WTC11 (cell line): ENCODE data around the gene CFH. TPM values are rescaled to one million over a fixed set of nuclear protein-coding genes. Genes with fewer than 3 reads are reported as not detected.

Experiments used
- ATAC-seq: fragments of 200-7000 bp; cut with Tn5 transposase; 2 replicates; pipeline ENCODE4 v1.10.0; 2021; ENCODE audit warnings: mild to moderate bottlenecking, moderate library complexity
- CTCF ChIA-PET: fragments of 300-600 bp; sonication (Branson Sonifier 250); formaldehyde crosslinking; loops from one replicate; lab custom pipeline; 2021; ENCODE audit warnings: antibody characterized with exemption; lab: Charles Lee
- POLR2A ChIA-PET: fragments of 350-600 bp; sonication (Branson Sonifier 250); formaldehyde crosslinking; loops from one replicate; lab custom pipeline; 2021; ENCODE audit warnings: antibody characterized with exemption; lab: Charles Lee
- DNase-seq: peaks from one replicate; pipeline ENCODE4 v3.0.0; 2021; ENCODE audit warnings: low spot score
- H3K27ac Mint-ChIP-seq: 2 replicates; pipeline ENCODE4 v1.8.0; 2021; ENCODE audit warnings: mixed read lengths
- H3K27me3 Mint-ChIP-seq: 2 replicates; pipeline ENCODE4 v1.8.0; 2021; ENCODE audit warnings: low read depth, mild to moderate bottlenecking, moderate library complexity, mixed read lengths
- H3K36me3 Mint-ChIP-seq: 2 replicates; pipeline ENCODE4 v1.8.0; 2021; ENCODE audit warnings: mixed read lengths
- H3K4me1 Mint-ChIP-seq: 2 replicates; pipeline ENCODE4 v1.8.0; 2022; ENCODE audit warnings: mixed read lengths
- H3K4me3 Mint-ChIP-seq: 2 replicates; pipeline ENCODE4 v1.8.0; 2021; ENCODE audit warnings: mild to moderate bottlenecking, moderate library complexity, mixed read lengths
- H3K9me3 Mint-ChIP-seq: 2 replicates; pipeline ENCODE4 v1.8.0; 2021; ENCODE audit warnings: mixed read lengths
- EMX1 ChIP-seq: fragments of 250-450 bp; sonication (Bioruptor Pico); IDR thresholded peaks from 2 replicates; pipeline ENCODE4 v1.8.0; 2021; ENCODE audit warnings: mild to moderate bottlenecking
- ETV6 ChIP-seq: sonication (generic); formaldehyde crosslinking; IDR thresholded peaks from 2 replicates; pipeline ENCODE4 v1.8.1; 2022; ENCODE audit warnings: mild to moderate bottlenecking, missing genetic modification reagents
- GABPB1 ChIP-seq: sonication (generic); formaldehyde crosslinking; IDR thresholded peaks from 2 replicates; pipeline ENCODE4 v1.8.1; 2023; ENCODE audit warnings: mild to moderate bottlenecking, missing genetic modification reagents
- MXD4 ChIP-seq: fragments of 250-450 bp; sonication (Bioruptor Pico); IDR thresholded peaks from 2 replicates; pipeline ENCODE4 v1.8.0; 2021; ENCODE audit warnings: mild to moderate bottlenecking, moderate library complexity, borderline replicate concordance
- NFATC4 ChIP-seq: fragments of 250-450 bp; sonication (Bioruptor Pico); IDR thresholded peaks from 2 replicates; pipeline ENCODE4 v1.9.0; 2021; ENCODE audit warnings: mild to moderate bottlenecking
- NR1H2 ChIP-seq: sonication (generic); formaldehyde crosslinking; IDR thresholded peaks from 2 replicates; pipeline ENCODE4 v1.9.0; 2021; ENCODE audit warnings: mild to moderate bottlenecking, moderate library complexity, missing genetic modification reagents
- NR2C2 ChIP-seq: sonication (generic); formaldehyde crosslinking; IDR thresholded peaks from 2 replicates; pipeline ENCODE4 v1.8.0; 2022; ENCODE audit warnings: mild to moderate bottlenecking, missing genetic modification reagents
- NR3C1 ChIP-seq: sonication (generic); formaldehyde crosslinking; conservative IDR thresholded peaks from 2 replicates; pipeline ENCODE4 v1.8.1; 2023; ENCODE audit warnings: low read depth, mild to moderate bottlenecking, missing genetic modification reagents
- OVOL2 ChIP-seq: fragments of 250-450 bp; sonication (Bioruptor Pico); IDR thresholded peaks from 2 replicates; pipeline ENCODE4 v1.9.0; 2021; ENCODE audit warnings: mild to moderate bottlenecking, borderline replicate concordance
- PRRX2 ChIP-seq: fragments of 250-450 bp; sonication (Bioruptor Pico); IDR thresholded peaks from 2 replicates; pipeline ENCODE4 v1.8.0; 2021; ENCODE audit warnings: mild to moderate bottlenecking
- ZNF219 ChIP-seq: sonication (generic); formaldehyde crosslinking; IDR thresholded peaks from 2 replicates; pipeline ENCODE4 v1.8.0; 2023; ENCODE audit warnings: missing genetic modification reagents, mild to moderate bottlenecking, borderline replicate concordance
- total RNA-seq: library from RNA; stranded (reverse); gene quantifications from 3 replicates; pipeline ENCODE4 v1.2.3, GENCODE V29; 2021
- TF ChIP-seq, protein P1 (sequence below): sonication (generic); formaldehyde crosslinking; conservative IDR thresholded peaks from 2 replicates; pipeline ENCODE4 v1.8.1; 2022; ENCODE audit warnings: mild to moderate bottlenecking, missing genetic modification reagents
- TF ChIP-seq, protein P2 (sequence below): sonication (generic); formaldehyde crosslinking; IDR thresholded peaks from 2 replicates; pipeline ENCODE4 v1.8.0; 2022; ENCODE audit warnings: missing genetic modification reagents
- TF ChIP-seq, protein P3 (sequence below): sonication (generic); formaldehyde crosslinking; IDR thresholded peaks from 2 replicates; pipeline ENCODE4 v1.8.1; 2023; ENCODE audit warnings: mild to moderate bottlenecking, missing genetic modification reagents, moderate library complexity
- TF ChIP-seq, protein P4 (sequence below): fragments of 250-450 bp; sonication (Bioruptor Pico); IDR thresholded peaks from 2 replicates; pipeline ENCODE4 v1.8.0; 2021; ENCODE audit warnings: mild to moderate bottlenecking
- TF ChIP-seq, protein P5 (sequence below): sonication (generic); formaldehyde crosslinking; IDR thresholded peaks from 2 replicates; pipeline ENCODE4 v1.8.0; 2022; ENCODE audit warnings: mild to moderate bottlenecking, missing genetic modification reagents
- TF ChIP-seq, protein P6 (sequence below): sonication (generic); formaldehyde crosslinking; IDR thresholded peaks from 2 replicates; pipeline ENCODE4 v1.8.0; 2022; ENCODE audit warnings: mild to moderate bottlenecking, missing genetic modification reagents
- TF ChIP-seq, protein P7 (sequence below): sonication (generic); formaldehyde crosslinking; IDR thresholded peaks from 2 replicates; pipeline ENCODE4 v1.8.1; 2022; ENCODE audit warnings: mild to moderate bottlenecking, moderate library complexity, missing genetic modification reagents
- TF ChIP-seq, protein P8 (sequence below): sonication (generic); formaldehyde crosslinking; IDR thresholded peaks from 2 replicates; pipeline ENCODE4 v1.8.1; 2023; ENCODE audit warnings: mild to moderate bottlenecking, missing genetic modification reagents, moderate library complexity
- TF ChIP-seq, protein P9 (sequence below): fragments of 200-600 bp; IDR thresholded peaks from 2 replicates; pipeline ENCODE4 v1.8.0; 2022; ENCODE audit warnings: antibody characterized with exemption

CFH gene
- total RNA-seq, 1 experiment from 2014 or later: 0.17 TPM

DNA sequence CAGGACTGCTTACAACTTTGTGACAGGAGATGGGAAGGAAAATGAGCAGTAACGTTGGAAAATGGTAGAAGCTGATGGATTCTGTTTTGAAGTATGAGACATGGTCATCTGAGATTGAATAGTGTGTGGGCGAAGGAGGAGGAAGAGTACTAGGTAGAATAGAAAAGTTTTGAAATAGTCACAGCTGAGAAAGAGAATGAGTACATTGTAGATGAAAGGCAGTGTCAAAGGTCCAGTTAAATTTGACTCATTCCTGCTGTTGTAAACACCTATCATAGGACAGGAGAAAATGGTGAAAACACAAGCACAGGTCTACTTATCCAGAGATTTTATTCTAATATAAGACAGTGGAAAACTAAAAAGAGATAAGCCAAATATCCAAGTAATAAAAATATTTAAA, 66.0 kb downstream of the CFH start:
- H3K4me3 Mint-ChIP-seq: no peak overlapping the region
- H3K27ac Mint-ChIP-seq: no peak overlapping the region
- H3K27me3 Mint-ChIP-seq: no peaks in the 10 kb centered on the region; the same call in 1 of the 2 replicates
- ChIA-PET CTCF (interaction anchor here (1.0 kb wide), 1 partner anchor 15 kb away, joined by 3 read pairs; no protein-coding TSS in a partner anchor), POLR2A (no interaction called here)
- H3K36me3 Mint-ChIP-seq: no peaks in the 10 kb centered on the region
- H3K9me3 Mint-ChIP-seq: no peaks in the 10 kb centered on the region
- H3K4me1 Mint-ChIP-seq: no peaks in the 10 kb centered on the region
- TF ChIP-seq, protein P1, sequence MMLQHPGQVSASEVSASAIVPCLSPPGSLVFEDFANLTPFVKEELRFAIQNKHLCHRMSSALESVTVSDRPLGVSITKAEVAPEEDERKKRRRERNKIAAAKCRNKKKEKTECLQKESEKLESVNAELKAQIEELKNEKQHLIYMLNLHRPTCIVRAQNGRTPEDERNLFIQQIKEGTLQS (CRISPR knock-in tag): no peak
- TF ChIP-seq GABPB1 (CRISPR knock-in tag) (no peak), MXD4 (CRISPR knock-in tag) (no peak), OVOL2 (no peak), NR3C1 (CRISPR knock-in tag) (no peak), NR1H2 (no peak), NFATC4 (no peak), EMX1 (no peak), PRRX2 (CRISPR knock-in tag) (no peak), ZNF219 (CRISPR knock-in tag) (no peak), NR2C2 (CRISPR knock-in tag) (no peak)
- TF ChIP-seq, protein P2, sequence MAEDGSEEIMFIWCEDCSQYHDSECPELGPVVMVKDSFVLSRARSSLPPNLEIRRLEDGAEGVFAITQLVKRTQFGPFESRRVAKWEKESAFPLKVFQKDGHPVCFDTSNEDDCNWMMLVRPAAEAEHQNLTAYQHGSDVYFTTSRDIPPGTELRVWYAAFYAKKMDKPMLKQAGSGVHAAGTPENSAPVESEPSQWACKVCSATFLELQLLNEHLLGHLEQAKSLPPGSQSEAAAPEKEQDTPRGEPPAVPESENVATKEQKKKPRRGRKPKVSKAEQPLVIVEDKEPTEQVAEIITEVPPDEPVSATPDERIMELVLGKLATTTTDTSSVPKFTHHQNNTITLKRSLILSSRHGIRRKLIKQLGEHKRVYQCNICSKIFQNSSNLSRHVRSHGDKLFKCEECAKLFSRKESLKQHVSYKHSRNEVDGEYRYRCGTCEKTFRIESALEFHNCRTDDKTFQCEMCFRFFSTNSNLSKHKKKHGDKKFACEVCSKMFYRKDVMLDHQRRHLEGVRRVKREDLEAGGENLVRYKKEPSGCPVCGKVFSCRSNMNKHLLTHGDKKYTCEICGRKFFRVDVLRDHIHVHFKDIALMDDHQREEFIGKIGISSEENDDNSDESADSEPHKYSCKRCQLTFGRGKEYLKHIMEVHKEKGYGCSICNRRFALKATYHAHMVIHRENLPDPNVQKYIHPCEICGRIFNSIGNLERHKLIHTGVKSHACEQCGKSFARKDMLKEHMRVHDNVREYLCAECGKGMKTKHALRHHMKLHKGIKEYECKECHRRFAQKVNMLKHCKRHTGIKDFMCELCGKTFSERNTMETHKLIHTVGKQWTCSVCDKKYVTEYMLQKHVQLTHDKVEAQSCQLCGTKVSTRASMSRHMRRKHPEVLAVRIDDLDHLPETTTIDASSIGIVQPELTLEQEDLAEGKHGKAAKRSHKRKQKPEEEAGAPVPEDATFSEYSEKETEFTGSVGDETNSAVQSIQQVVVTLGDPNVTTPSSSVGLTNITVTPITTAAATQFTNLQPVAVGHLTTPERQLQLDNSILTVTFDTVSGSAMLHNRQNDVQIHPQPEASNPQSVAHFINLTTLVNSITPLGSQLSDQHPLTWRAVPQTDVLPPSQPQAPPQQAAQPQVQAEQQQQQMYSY (CRISPR knock-in tag): no peak
- TF ChIP-seq, protein P3, sequence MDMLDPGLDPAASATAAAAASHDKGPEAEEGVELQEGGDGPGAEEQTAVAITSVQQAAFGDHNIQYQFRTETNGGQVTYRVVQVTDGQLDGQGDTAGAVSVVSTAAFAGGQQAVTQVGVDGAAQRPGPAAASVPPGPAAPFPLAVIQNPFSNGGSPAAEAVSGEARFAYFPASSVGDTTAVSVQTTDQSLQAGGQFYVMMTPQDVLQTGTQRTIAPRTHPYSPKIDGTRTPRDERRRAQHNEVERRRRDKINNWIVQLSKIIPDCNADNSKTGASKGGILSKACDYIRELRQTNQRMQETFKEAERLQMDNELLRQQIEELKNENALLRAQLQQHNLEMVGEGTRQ (CRISPR knock-in tag): no peak
- TF ChIP-seq, protein P4, sequence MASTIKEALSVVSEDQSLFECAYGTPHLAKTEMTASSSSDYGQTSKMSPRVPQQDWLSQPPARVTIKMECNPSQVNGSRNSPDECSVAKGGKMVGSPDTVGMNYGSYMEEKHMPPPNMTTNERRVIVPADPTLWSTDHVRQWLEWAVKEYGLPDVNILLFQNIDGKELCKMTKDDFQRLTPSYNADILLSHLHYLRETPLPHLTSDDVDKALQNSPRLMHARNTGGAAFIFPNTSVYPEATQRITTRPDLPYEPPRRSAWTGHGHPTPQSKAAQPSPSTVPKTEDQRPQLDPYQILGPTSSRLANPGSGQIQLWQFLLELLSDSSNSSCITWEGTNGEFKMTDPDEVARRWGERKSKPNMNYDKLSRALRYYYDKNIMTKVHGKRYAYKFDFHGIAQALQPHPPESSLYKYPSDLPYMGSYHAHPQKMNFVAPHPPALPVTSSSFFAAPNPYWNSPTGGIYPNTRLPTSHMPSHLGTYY (CRISPR knock-in tag): no peak
- TF ChIP-seq, protein P5, sequence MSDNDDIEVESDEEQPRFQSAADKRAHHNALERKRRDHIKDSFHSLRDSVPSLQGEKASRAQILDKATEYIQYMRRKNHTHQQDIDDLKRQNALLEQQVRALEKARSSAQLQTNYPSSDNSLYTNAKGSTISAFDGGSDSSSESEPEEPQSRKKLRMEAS (CRISPR knock-in tag): no peak
- TF ChIP-seq, protein P6, sequence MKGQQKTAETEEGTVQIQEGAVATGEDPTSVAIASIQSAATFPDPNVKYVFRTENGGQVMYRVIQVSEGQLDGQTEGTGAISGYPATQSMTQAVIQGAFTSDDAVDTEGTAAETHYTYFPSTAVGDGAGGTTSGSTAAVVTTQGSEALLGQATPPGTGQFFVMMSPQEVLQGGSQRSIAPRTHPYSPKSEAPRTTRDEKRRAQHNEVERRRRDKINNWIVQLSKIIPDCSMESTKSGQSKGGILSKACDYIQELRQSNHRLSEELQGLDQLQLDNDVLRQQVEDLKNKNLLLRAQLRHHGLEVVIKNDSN: no peak
- TF ChIP-seq, protein P7, sequence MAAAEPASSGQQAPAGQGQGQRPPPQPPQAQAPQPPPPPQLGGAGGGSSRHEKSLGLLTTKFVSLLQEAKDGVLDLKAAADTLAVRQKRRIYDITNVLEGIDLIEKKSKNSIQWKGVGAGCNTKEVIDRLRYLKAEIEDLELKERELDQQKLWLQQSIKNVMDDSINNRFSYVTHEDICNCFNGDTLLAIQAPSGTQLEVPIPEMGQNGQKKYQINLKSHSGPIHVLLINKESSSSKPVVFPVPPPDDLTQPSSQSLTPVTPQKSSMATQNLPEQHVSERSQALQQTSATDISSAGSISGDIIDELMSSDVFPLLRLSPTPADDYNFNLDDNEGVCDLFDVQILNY: no peak
- DNase-seq: no peak
- ATAC-seq: no peak

DNA sequence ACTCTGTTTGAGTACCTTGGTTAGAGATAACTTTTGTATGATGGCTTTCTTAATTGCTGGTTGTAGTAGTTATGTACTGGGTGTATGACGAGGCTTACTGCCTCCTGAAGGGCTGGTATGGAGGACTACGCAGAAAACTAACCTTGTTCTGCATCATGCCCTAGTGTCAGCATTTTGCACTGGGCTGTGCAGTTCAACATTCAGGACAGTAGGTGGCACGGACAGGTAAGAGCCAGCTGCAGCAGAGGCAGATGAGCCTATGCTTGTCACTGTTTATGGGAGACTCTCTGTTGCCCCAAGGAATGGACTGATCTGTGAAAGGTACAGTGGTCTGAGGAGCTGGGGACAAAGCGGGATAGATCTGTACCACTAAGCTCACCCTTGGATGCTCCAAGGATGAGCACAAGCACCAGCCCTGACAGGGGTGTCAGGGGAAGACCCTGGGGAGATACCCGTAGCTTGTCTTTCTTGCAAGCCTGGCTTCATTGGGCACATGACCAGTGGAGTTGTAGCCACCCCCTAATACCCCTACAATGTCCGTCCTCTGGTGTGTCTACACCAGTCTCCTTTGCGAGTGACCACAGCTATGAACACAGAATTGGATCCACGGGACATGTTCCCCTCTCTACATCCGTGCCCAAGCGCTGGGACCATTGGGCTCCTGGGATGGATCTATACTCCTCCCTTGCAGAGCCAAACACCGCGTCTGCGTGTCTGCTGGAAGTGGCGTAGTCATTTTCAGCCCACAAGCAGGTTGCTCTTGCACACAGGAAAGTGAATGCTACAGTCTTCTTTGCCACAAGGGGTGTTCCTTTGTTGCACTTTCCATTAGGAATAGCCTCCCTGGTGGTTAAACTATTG, 71.7 kb downstream of the CFH start:
- CTCF ChIA-PET: interaction anchor here (0.6 to 1.8 kb wide), 15 partner anchors 9 to 763 kb away, joined by 3 to 8 read pairs (median 4); no protein-coding TSS in a partner anchor
- Mint-ChIP-seq H3K4me1 (no peaks in the 10 kb centered on the region), H3K27ac (no peak overlapping the region), H3K4me3 (no peak overlapping the region), H3K27me3 (no peaks in the 10 kb centered on the region), H3K36me3 (no peaks in the 10 kb centered on the region), H3K9me3 (no peaks in the 10 kb centered on the region)
- peak; percentile 92 for DNase-seq
- POLR2A ChIA-PET: no interaction called here
- peak; percentile 100 for ATAC-seq
- TF ChIP-seq, protein P8, sequence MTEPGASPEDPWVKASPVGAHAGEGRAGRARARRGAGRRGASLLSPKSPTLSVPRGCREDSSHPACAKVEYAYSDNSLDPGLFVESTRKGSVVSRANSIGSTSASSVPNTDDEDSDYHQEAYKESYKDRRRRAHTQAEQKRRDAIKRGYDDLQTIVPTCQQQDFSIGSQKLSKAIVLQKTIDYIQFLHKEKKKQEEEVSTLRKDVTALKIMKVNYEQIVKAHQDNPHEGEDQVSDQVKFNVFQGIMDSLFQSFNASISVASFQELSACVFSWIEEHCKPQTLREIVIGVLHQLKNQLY (CRISPR knock-in tag): no peak
- peak; percentile 36; the same call in 1 of the 2 replicates for TF ChIP-seq ETV6 (CRISPR knock-in tag)
- TF ChIP-seq, protein P9, sequence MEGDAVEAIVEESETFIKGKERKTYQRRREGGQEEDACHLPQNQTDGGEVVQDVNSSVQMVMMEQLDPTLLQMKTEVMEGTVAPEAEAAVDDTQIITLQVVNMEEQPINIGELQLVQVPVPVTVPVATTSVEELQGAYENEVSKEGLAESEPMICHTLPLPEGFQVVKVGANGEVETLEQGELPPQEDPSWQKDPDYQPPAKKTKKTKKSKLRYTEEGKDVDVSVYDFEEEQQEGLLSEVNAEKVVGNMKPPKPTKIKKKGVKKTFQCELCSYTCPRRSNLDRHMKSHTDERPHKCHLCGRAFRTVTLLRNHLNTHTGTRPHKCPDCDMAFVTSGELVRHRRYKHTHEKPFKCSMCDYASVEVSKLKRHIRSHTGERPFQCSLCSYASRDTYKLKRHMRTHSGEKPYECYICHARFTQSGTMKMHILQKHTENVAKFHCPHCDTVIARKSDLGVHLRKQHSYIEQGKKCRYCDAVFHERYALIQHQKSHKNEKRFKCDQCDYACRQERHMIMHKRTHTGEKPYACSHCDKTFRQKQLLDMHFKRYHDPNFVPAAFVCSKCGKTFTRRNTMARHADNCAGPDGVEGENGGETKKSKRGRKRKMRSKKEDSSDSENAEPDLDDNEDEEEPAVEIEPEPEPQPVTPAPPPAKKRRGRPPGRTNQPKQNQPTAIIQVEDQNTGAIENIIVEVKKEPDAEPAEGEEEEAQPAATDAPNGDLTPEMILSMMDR: peak; percentile 82
